GM15510 (cell line): ENCODE measurements around the gene AMMECR1L.

Source experiments
- POLR2A ChIP-seq: IDR thresholded peaks from 3 replicates; pipeline ENCODE4 v1.6.1; 2011; ENCODE audit warnings: borderline replicate concordance; ENCODE audit not compliant: insufficient read length; ENCODE audit errors: extremely low read depth

Gene AMMECR1L

GRCh38 chr2:127885780-127886592, at the start of gene AMMECR1L:
Gene AMMECR1L (minus strand): TSS chr2:127885956. CDS start chr2:127874234, 11,722 bp downstream.
- peak; percentile 31 for TF ChIP-seq POLR2A

GRCh38 chr2:127935337-127935736, 49.6 kb upstream of the AMMECR1L start:
- TF ChIP-seq POLR2A = no peak

- TF ChIP-seq POLR2A = no peak
These were observed 46.6 kb upstream of the AMMECR1L start for GRCh38 chr2:127932199-127932876.

DNA sequence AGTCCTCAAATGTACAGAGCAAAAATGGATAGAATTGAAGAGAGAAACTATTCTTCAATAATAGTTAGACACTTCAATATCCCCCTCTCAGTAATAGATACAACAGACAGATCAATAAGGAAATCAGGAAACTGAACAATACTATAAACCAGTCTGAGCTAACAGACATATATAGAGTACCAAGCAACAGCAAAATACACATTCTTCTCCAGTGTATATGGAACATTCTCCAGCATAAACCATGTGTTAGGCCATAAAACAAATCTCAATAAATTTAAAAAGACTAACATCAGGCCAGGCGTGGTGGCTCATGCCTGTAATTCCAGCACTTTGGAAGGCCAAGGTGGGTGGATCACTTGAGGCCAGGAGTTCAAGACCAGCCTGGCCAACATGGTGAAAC, 43.7 kb upstream of the AMMECR1L start:
- no peak for TF ChIP-seq POLR2A

DNA sequence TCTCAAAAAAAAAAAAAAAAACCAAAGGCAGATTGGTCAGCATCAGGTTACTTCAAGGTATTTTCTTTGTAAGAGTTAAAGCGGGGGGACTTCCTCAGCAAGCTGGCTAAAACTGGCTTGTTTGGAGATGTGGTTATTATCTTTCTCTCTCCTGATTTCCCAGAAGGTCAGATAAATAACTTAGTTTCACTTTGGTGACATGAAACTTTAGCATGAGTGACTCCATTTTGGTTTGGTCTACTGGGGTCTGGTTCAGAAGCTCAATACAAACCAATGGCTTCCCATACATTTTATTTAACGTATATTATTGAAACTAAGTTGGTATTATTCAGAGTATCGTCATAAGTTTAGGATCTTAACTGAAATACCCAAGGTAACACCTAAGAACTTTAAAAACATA, 41.6 kb upstream of the AMMECR1L start:
- TF ChIP-seq POLR2A = no peak

- no peak for TF ChIP-seq POLR2A
These were observed 32.2 kb upstream of the AMMECR1L start for GRCh38 chr2:127917916-127918315.

DNA sequence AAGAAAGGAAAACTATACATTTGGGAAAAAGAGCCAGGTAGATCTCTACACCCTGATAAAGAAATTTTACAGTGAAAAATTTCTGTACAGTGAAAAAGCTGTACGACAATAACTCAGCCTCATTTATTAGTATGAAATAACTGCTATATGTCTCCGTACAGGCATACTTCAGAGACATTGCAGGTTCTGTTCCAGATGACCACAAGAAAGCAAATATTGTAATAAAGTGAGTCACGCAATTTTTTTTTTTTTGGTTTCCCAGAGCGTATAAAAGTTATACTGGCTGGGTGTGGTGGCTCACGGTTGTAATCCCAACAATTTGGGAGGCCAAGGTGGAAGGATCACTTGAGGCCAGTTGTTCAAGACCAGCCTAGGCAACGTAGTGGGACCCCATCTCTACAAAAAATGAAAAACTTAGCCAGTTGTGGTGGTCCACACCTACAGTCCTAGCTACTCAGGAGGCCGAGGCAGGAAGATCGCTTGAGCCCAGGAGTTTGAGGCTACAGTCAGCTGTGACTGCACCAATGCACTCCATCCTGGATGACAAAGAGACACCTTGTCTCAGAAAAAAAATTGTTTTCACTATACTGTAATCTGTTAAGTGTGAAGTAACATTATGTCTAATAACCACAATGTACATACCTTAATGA, 28.2 kb upstream of the AMMECR1L start:
- no peak for TF ChIP-seq POLR2A

DNA sequence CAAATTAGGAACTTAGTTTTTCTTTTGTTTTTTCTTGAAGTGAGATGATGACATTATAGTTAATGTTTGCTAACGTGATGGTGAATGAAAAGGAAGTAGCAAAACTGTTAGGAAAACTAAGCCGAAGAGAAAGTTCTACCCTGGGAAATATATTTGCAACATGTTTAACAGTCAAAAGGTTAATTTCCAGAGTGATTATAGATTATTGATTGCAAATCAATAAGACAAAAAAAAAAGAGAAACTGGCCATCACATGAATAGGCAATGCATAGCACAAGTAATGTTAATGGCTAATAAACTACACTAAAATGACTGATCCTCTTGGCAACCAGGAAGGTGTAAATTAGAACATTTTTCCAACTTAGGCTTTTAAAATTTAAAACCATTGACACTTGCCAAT, 26.0 kb upstream of the AMMECR1L start:
- TF ChIP-seq POLR2A = no peak

- no peak for TF ChIP-seq POLR2A
These were observed 24.7 kb upstream of the AMMECR1L start for GRCh38 chr2:127910415-127910814.

- TF ChIP-seq POLR2A = no peak
These were observed 23.3 kb upstream of the AMMECR1L start for GRCh38 chr2:127909019-127909418.

DNA sequence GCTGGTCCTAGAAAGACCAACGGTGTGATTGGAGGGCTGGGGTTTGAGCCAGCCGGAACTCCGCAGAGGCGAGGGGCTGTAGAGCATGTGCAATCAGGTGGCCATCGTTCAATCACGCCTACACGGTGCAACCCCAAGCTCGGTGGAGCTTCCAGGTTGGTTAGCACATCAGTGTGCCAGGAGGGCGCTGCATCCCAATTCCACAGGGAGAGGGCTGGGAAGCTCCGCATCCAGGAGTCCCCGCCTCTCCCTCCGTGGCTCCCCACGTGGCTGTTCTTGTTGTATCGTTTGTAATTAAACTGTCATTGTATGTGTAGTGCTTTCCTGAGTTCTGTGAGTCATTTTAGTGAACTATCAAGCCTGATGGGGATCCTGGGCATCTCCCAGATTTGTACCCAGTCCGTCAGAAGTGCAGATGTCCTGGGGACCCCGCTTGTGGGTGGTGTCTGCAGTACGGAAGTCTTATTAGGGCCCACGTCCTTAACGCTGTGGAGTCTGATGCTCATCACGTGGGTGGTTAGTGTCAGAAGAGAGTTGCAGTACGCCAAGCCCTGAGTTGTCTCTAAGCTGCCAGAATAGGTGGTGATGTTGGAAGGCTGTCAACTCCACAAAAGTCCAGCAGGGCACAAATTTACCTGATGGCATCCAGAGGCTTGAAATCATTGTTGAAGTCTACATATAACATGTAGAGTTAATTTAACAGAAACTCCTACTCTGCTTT, 20.6 kb upstream of the AMMECR1L start:
- no peak for TF ChIP-seq POLR2A

- no peak for TF ChIP-seq POLR2A
These were observed 15.7 kb upstream of the AMMECR1L start for GRCh38 chr2:127901339-127902056.

GRCh38 chr2:127897531-127898211, 11.9 kb upstream of the AMMECR1L start:
- TF ChIP-seq POLR2A = no peak

GRCh38 chr2:127893494-127893893, 7.7 kb upstream of the AMMECR1L start:
- no peak for TF ChIP-seq POLR2A
